Hematopoietic multipotent progenitor cell treated with erythropoietin and hydrocortisone succinate and interleukin-3 and kit ligand, for 4 days (in vitro differentiated cells): ENCODE data around the gene GALM.
"Not testable (repeated sequence)": the region's sequence is repeated elsewhere in the genome, so short reads cannot be mapped to it uniquely, and the experiment has no call there.

Experiments
- DNase-seq: peaks from one replicate; pipeline ENCODE4 v3.0.0-alpha.2; 2015

GALM gene

GRCh38 chr2:38743672-38744398, 77.9 kb downstream of the GALM start:
- no peak for DNase-seq

- no peak for DNase-seq
These were observed 78.5 kb downstream of the GALM start for GRCh38 chr2:38744399-38744780.

- no peak for DNase-seq
These were observed 79.4 kb downstream of the GALM start for GRCh38 chr2:38745267-38745666.

- DNase-seq: no peak
These were observed 81.1 kb downstream of the GALM start for GRCh38 chr2:38747007-38747424.

- DNase-seq: no peak
These were observed 81.9 kb downstream of the GALM start for GRCh38 chr2:38747819-38748218.

- DNase-seq: no peak
These were observed 82.5 kb downstream of the GALM start for GRCh38 chr2:38748391-38748790.

- no peak for DNase-seq
These were observed 83.3 kb downstream of the GALM start for GRCh38 chr2:38748943-38749804.

GRCh38 chr2:38750011-38750890, 84.3 kb downstream of the GALM start:
- peak; percentile 77 for DNase-seq

GRCh38 chr2:38750891-38751595, 85.1 kb downstream of the GALM start, which contains the start of gene SRSF7:
TSS of gene SRSF7 (minus strand) at chr2:38751361. CDS start at chr2:38751256, 105 bp downstream.
- DNase-seq: peak; percentile 99

GRCh38 chr2:38751596-38752410, 85.9 kb downstream of the GALM start:
- no peak for DNase-seq

GRCh38 chr2:38754049-38754448, 88.1 kb downstream of the GALM start:
- no peak for DNase-seq

GRCh38 chr2:38754506-38754905, 88.6 kb downstream of the GALM start:
- DNase-seq: no peak

- DNase-seq: not testable (repeated sequence)
These were observed 90.0 kb downstream of the GALM start for GRCh38 chr2:38755891-38756290.

GRCh38 chr2:38763228-38763627, 97.3 kb downstream of the GALM start:
- DNase-seq: no peak

- no peak for DNase-seq
These were observed 97.8 kb downstream of the GALM start for GRCh38 chr2:38763728-38764127.

- no peak for DNase-seq
These were observed 99.2 kb downstream of the GALM start for GRCh38 chr2:38765149-38765548.

- DNase-seq: no peak
These were observed 99.6 kb downstream of the GALM start for GRCh38 chr2:38765551-38765950.

GRCh38 chr2:38771632-38772031, 105.7 kb downstream of the GALM start:
- no peak for DNase-seq

- no peak for DNase-seq
These were observed 109.4 kb downstream of the GALM start for GRCh38 chr2:38775097-38775920.

GRCh38 chr2:38775921-38776225, 110.0 kb downstream of the GALM start:
- no peak for DNase-seq

GRCh38 chr2:38776531-38776930, 110.6 kb downstream of the GALM start:
- DNase-seq: no peak
